ENCODE results near the gene MAP4K3. TPM values are rescaled to one million over a fixed set of nuclear protein-coding genes. Genes with fewer than 3 reads are reported as not detected.
A peak's percentile ranks its signal among the peaks of the same experiment; 100 is the strongest.

MAP4K3 gene
- total and polyA plus RNA-seq, 8 donors = 13.5 to 166 (median 87.2) TPM

DNA sequence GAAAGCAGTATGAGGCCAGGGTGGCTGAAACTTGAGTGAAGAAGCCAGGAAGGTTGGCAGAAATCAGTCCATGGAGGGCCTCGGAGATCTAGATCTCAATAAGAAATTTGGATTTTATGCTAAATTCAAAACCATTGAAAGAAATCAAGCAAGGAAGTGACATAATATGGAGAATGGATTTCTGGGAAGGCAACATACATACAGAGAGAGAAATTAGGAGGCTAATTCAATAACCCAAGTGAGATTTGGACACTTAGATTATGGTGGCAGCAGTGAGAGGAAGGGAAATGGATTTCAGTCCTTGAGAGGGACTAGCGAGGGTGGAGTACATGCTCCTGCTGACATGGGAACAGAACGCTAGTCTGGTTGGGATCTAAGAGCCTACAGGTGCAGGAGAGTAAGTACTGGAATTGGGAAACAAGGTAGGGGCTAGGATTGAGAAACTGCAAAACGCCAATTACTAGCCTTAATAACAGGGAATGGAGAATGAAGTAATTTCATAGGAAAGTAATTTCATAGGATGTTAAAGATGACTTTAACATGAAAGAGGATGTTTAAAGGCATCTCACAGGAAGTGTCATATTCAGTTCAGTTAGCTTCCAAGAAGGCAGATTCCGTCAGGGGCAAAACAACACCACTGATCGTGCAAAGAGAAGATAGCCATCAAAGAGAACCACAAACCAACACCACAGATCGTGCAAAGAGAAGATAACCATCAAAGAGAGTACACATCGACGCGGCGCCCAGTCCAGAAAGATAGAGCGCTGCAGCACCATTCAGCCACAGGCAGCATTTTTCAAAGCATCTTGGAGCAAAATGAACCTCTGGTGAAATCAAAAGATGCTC lies 220.5 kb downstream of the MAP4K3 start:
- Histone ChIP-seq H3K27ac (peak overlapping the region in 1 of 5 donors; percentile 62), H3K9me3 (no peaks in the 10 kb centered on the region), H3K4me1 (no peaks in the 10 kb centered on the region), H3K4me3 (no peak overlapping the region), H3K27me3 (no peaks in the 10 kb centered on the region), H3K36me3 (no peaks in the 10 kb centered on the region)
- TF ChIP-seq POLR2AphosphoS5 (IDR thresholded peaks at IDR 0.05) = peak in 1 of 3 donors; percentile 12
- no peak for TF ChIP-seq EP300 (IDR thresholded peaks at IDR 0.05)
- TF ChIP-seq, protein P1, sequence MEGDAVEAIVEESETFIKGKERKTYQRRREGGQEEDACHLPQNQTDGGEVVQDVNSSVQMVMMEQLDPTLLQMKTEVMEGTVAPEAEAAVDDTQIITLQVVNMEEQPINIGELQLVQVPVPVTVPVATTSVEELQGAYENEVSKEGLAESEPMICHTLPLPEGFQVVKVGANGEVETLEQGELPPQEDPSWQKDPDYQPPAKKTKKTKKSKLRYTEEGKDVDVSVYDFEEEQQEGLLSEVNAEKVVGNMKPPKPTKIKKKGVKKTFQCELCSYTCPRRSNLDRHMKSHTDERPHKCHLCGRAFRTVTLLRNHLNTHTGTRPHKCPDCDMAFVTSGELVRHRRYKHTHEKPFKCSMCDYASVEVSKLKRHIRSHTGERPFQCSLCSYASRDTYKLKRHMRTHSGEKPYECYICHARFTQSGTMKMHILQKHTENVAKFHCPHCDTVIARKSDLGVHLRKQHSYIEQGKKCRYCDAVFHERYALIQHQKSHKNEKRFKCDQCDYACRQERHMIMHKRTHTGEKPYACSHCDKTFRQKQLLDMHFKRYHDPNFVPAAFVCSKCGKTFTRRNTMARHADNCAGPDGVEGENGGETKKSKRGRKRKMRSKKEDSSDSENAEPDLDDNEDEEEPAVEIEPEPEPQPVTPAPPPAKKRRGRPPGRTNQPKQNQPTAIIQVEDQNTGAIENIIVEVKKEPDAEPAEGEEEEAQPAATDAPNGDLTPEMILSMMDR (IDR thresholded peaks at IDR 0.05) = no peak
- intact Hi-C loops (cut with DNase I; ENCODE audit: low total_unique reads) = no loop called here
- peak; percentile 27 to 53 for DNase-seq
- 55 to 73% (median 61%) methylated on average over 12 of the region's 12 CpGs for WGBS, 5 donors

DNA sequence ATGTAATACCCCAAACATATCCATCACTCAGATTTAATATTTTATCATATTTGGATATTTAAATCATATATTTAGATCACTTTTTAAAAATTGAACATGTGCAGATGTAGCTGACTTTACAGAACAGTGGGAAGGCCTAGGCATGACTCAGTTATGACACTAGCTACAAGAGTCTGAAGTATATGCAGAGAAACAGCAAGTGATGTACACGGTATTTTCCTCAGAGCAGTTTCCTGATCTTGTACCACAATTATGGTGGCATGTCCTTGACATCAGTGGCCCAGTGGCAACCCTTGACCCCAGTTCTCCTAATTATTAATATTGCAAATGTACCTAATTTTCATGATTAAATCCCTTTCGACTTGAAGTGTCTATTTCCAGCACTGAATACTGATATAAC lies 221.5 kb downstream of the MAP4K3 start:
- H3K4me1 ChIP-seq = no peaks in the 10 kb centered on the region
- WGBS, 5 donors = 75 to 88% (median 86%) methylated on average over 2 of the region's 2 CpGs

DNA sequence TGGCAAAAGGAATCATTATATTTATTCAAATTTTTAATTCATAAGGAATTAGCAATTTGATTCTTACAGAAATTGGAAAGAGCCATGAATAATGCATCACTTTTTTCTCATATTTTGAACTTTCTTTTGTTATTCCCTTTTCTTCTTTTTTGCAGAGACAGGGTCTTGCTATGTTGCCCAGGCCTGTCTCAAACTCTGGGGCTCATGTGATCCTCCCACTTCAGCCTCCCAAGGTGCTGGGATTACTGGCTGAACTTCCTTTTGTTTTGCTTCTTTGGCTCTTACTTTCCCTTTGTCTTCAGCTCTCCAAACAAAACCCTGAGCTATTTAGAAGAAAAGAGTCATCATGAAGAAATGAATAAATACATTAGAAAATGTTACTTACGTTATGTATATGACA lies 224.1 kb downstream of the MAP4K3 start:
- intact Hi-C loops (cut with DNase I; ENCODE audit: low total_unique reads) = no loop called here
- no peaks in the 10 kb centered on the region for H3K27me3 ChIP-seq
- no peaks in the 10 kb centered on the region for H3K36me3 ChIP-seq
- 90 to 100% (median 97%) methylated on average over 1 of the region's 1 CpG for WGBS, 5 donors
- no peak overlapping the region for H3K27ac ChIP-seq
- H3K4me3 ChIP-seq = no peak overlapping the region
- DNase-seq = no peak
- H3K9me3 ChIP-seq = no peaks in the 10 kb centered on the region
- no peak for TF ChIP-seq POLR2A (IDR thresholded peaks at IDR 0.05)
- TF ChIP-seq POLR2AphosphoS5 (IDR thresholded peaks at IDR 0.05) = no peak
- TF ChIP-seq EP300 (IDR thresholded peaks at IDR 0.05) = no peak
- TF ChIP-seq, protein P1 (IDR thresholded peaks at IDR 0.05) = no peak
- no peaks in the 10 kb centered on the region for H3K4me1 ChIP-seq

More for the DNA sequence above, 221.5 kb downstream of the MAP4K3 start:
- H3K9me3 ChIP-seq = no peaks in the 10 kb centered on the region
- no peak overlapping the region for H3K27ac ChIP-seq
- no peaks in the 10 kb centered on the region for H3K27me3 ChIP-seq
- no peak for DNase-seq
- intact Hi-C loops (cut with DNase I; ENCODE audit: low total_unique reads) = no loop called here
- H3K36me3 ChIP-seq = no peaks in the 10 kb centered on the region
- TF ChIP-seq, protein P1 (IDR thresholded peaks at IDR 0.05) = no peak
- TF ChIP-seq EP300 (IDR thresholded peaks at IDR 0.05) = no peak
- no peak for TF ChIP-seq POLR2A (IDR thresholded peaks at IDR 0.05)
- no peak for TF ChIP-seq POLR2AphosphoS5 (IDR thresholded peaks at IDR 0.05)
- no peak overlapping the region for H3K4me3 ChIP-seq

DNA sequence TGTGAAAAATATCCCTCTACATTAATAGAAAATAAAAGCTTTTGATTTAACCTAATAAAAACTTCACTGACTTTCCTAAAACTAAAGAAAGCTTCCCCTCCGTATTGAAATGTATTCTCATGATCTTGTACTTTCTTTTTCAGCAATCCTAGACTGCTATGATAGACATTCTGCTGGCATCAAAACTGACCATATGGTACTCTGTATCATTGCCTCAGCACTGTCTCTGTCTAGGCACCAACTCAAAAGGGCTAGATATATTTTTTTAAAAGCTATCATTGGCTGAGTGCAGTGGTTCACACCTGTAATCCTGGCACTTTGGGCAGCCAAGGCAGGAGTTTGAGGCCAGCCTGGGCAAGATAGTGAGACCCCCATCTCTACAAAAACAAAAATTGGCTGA lies 226.2 kb downstream of the MAP4K3 start:
- H3K36me3 ChIP-seq = no peaks in the 10 kb centered on the region
- no peaks in the 10 kb centered on the region for H3K27me3 ChIP-seq
- no peak overlapping the region for H3K4me3 ChIP-seq
- intact Hi-C loops (cut with DNase I; ENCODE audit: low total_unique reads) = no loop called here
- H3K27ac ChIP-seq = no peak overlapping the region
- no peaks in the 10 kb centered on the region for H3K4me1 ChIP-seq
- TF ChIP-seq POLR2AphosphoS5 (IDR thresholded peaks at IDR 0.05) (no peak), POLR2A (IDR thresholded peaks at IDR 0.05) (no peak), EP300 (IDR thresholded peaks at IDR 0.05) (no peak)
- TF ChIP-seq, protein P1 (IDR thresholded peaks at IDR 0.05) = no peak
- WGBS, 5 donors = 76 to 91% (median 84%) methylated on average over 1 of the region's 1 CpG
- H3K9me3 ChIP-seq = no peaks in the 10 kb centered on the region
- no peak for DNase-seq
